WI38 (cell line): ENCODE results near the gene DENND4A.

Experiments used
- H3K4me3 ChIP-seq: 2 replicates; pipeline ENCODE4 v1.5.1; 2011; ENCODE audit warnings: low read depth, mild to moderate bottlenecking, control low read depth, low read length
- TF ChIP-seq, protein P1 (sequence below): IDR thresholded peaks from 2 replicates; pipeline ENCODE4 v1.5.1; 2012; ENCODE audit warnings: low read depth, mild to moderate bottlenecking, control low read depth, low read length

The DENND4A gene

DNA sequence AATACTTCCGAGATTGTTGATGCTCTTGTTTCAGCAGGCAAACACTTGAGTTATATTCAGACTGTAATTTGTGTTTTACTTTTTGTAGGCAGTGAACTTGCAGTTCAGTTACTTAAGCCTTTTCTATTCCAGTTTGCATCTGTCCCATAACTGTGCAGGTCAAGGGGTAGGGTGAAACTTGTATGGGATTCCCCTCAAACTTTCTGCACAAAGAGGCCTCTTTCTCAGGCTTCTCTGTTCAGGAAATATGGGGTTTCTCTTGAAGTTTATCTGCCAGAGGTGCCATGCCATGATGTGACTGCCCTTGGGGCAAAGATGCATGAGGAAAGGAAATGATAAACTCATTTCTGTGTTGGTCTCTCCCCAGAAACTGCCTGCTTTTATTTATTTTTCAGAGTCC lies 103.6 kb downstream of the DENND4A start:
- no peak overlapping the region for H3K4me3 ChIP-seq
- TF ChIP-seq, protein P1, sequence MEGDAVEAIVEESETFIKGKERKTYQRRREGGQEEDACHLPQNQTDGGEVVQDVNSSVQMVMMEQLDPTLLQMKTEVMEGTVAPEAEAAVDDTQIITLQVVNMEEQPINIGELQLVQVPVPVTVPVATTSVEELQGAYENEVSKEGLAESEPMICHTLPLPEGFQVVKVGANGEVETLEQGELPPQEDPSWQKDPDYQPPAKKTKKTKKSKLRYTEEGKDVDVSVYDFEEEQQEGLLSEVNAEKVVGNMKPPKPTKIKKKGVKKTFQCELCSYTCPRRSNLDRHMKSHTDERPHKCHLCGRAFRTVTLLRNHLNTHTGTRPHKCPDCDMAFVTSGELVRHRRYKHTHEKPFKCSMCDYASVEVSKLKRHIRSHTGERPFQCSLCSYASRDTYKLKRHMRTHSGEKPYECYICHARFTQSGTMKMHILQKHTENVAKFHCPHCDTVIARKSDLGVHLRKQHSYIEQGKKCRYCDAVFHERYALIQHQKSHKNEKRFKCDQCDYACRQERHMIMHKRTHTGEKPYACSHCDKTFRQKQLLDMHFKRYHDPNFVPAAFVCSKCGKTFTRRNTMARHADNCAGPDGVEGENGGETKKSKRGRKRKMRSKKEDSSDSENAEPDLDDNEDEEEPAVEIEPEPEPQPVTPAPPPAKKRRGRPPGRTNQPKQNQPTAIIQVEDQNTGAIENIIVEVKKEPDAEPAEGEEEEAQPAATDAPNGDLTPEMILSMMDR: no peak

DNA sequence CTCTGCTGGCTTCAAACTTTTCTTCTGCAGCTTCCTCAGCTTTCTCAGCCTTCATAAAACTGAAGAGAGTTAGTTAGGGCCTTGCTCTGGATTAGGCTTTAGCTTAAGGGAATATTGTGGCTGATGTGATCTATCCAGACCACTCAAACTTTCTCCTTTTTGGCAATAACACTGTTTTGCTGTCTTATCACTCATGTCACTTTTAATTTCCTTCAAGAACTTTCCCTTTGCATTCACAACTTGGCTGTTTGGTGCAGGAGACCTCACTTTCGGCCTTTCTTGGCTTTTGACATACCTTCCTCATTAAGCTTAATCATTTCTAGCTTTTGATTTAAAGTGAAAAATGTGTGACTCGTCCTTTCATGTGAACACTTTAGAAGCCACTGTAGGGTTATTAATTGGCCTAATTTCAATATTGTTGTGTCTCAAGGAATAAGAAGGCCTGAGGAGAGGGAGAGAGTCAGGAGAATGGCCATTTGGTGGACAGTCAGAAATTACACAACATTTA lies 109.6 kb downstream of the DENND4A start:
- H3K4me3 ChIP-seq: no peak overlapping the region
- TF ChIP-seq, protein P1: no peak

- H3K4me3 ChIP-seq: no peak overlapping the region
- TF ChIP-seq, protein P1: no peak
These were observed 111.5 kb downstream of the DENND4A start for GRCh38 chr15:65680544-65680943.

- H3K4me3 ChIP-seq: no peak overlapping the region
- TF ChIP-seq, protein P1: no peak
These were observed 116.0 kb downstream of the DENND4A start for GRCh38 chr15:65676123-65676522.

GRCh38 chr15:65675551-65675950 lies 116.5 kb downstream of the DENND4A start:
- TF ChIP-seq, protein P1: no peak
- H3K4me3 ChIP-seq: no peak overlapping the region

DNA sequence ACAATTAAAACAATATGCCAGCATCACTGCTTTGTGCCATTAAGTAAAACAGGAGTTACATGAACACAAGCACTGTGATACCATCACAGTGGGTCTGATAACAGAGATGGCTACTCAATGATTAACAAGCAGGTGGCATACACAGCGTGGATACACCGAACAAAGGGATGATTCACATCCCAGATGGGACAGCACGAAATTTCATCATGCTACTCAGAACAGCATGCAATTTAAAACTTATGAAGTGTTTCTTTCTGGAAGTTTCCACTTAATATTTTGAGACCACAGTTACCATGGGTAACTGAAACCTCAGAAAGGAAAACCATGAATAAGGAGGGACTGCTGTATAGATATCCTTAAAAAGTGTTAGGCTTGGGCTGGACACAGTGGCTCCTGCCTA lies 125.8 kb downstream of the DENND4A start:
- TF ChIP-seq, protein P1: no peak
- no peak overlapping the region for H3K4me3 ChIP-seq

- no peak overlapping the region for H3K4me3 ChIP-seq
- TF ChIP-seq, protein P1: no peak
These were observed 128.6 kb downstream of the DENND4A start for GRCh38 chr15:65663521-65663920.
